Neural cell (in vitro differentiated cells): ENCODE data around the gene PGLYRP4. TPM values are rescaled to one million over a fixed set of nuclear protein-coding genes. Genes with fewer than 3 reads are reported as not detected.

Experiments
- H2AFZ ChIP-seq: fragments of 200-600, 300-800 bp; sonication (generic), shearing (Covaris generic); 2 replicates; pipeline ENCODE4 v1.6.0; 2014; ENCODE audit warnings: low read depth, mild to moderate bottlenecking, antibody characterized with exemption, low read length, moderate library complexity
- H3F3A ChIP-seq: fragments of 200-600 bp; shearing (Covaris generic); 2 replicates; pipeline ENCODE4 v1.6.1; 2016; ENCODE audit warnings: mild to moderate bottlenecking, moderate library complexity, mixed read lengths, antibody characterized with exemption, low read length; ENCODE audit not compliant: insufficient read depth, poor library complexity, severe bottlenecking
- H3K27ac ChIP-seq: fragments of 200-600, 300-800 bp; sonication (generic), shearing (Covaris generic); 2 replicates; pipeline ENCODE4 v1.5.1; 2014; ENCODE audit warnings: mild to moderate bottlenecking, low read length, moderate library complexity
- H3K27me3 ChIP-seq: fragments of 300-800, 200-600 bp; sonication (generic), shearing (Covaris generic); 2 replicates; pipeline ENCODE4 v1.6.0; 2014; ENCODE audit warnings: mild to moderate bottlenecking, low read depth, low read length, moderate library complexity; ENCODE audit not compliant: insufficient read depth
- H3K36me3 ChIP-seq: fragments of 300-800, 200-600 bp; sonication (generic), shearing (Covaris generic); 2 replicates; pipeline ENCODE4 v1.5.1; 2014; ENCODE audit warnings: mild to moderate bottlenecking, antibody characterized with exemption, low read length, moderate library complexity; ENCODE audit not compliant: insufficient read depth
- H3K4me2 ChIP-seq: fragments of 300-800, 200-600 bp; sonication (generic), shearing (Covaris generic); 2 replicates; pipeline ENCODE4 v1.6.0; 2014; ENCODE audit warnings: mild to moderate bottlenecking, low read length
- H3K4me3 ChIP-seq: fragments of 300-800, 200-600 bp; sonication (generic), shearing (Covaris generic); 2 replicates; pipeline ENCODE4 v1.5.1; 2014; ENCODE audit warnings: mild to moderate bottlenecking, low read length, moderate library complexity
- H3K79me2 ChIP-seq: fragments of 200-600 bp; shearing (Covaris generic); replicated peaks from 2 replicates; pipeline ENCODE4 v1.6.0; 2014; ENCODE audit warnings: mild to moderate bottlenecking, low read length, moderate library complexity; ENCODE audit not compliant: insufficient read depth
- H3K9ac ChIP-seq: fragments of 300-800, 200-600 bp; sonication (generic), shearing (Covaris generic); 2 replicates; pipeline ENCODE4 v1.6.1; 2016; ENCODE audit warnings: mild to moderate bottlenecking, low read length, mixed read lengths
- H3K9me2 ChIP-seq: fragments of 200-600 bp; shearing (Covaris generic); 2 replicates; pipeline ENCODE4 v1.6.1; 2016; ENCODE audit warnings: mild to moderate bottlenecking, low read length, mixed read lengths; ENCODE audit not compliant: insufficient read depth
- H3K9me3 ChIP-seq: fragments of 200-600, 300-800 bp; sonication (generic), shearing (Covaris generic); 2 replicates; pipeline ENCODE4 v1.6.1; 2016; ENCODE audit warnings: mild to moderate bottlenecking, mixed run types, low read length, moderate library complexity, mixed read lengths
- H4K20me1 ChIP-seq: fragments of 200-600 bp; shearing (Covaris generic); 2 replicates; pipeline ENCODE4 v1.6.1; 2016; ENCODE audit warnings: mild to moderate bottlenecking, mixed run types; ENCODE audit not compliant: insufficient read depth
- EP300 ChIP-seq: fragments of 450-650 bp; conservative IDR thresholded peaks from 2 replicates; pipeline ENCODE4 v1.6.1; 2014; ENCODE audit warnings: antibody characterized with exemption, mild to moderate bottlenecking, moderate library complexity; ENCODE audit not compliant: poor library complexity, severe bottlenecking
- EZH2 ChIP-seq: fragments of 200-600, 300-800 bp; shearing (Covaris generic), sonication (generic); IDR thresholded peaks from 2 replicates; pipeline ENCODE4 v1.6.1; 2014; ENCODE audit warnings: antibody characterized with exemption, low read length, borderline replicate concordance, mild to moderate bottlenecking; ENCODE audit not compliant: insufficient read depth, poor library complexity, severe bottlenecking
- MXI1 ChIP-seq: fragments of 450-650 bp; conservative IDR thresholded peaks from 2 replicates; pipeline ENCODE4 v1.6.1; 2014; ENCODE audit warnings: antibody characterized with exemption, mild to moderate bottlenecking; ENCODE audit not compliant: poor library complexity, severe bottlenecking
- POLR2AphosphoS5 ChIP-seq: IDR thresholded peaks from 2 replicates; pipeline ENCODE4 v1.6.1; 2012
- RAD21 ChIP-seq: fragments of 450-650 bp; conservative IDR thresholded peaks from 2 replicates; pipeline ENCODE4 v1.6.1; 2014; ENCODE audit warnings: antibody characterized with exemption, mild to moderate bottlenecking, moderate library complexity
- SMC3 ChIP-seq: fragments of 450-650 bp; conservative IDR thresholded peaks from 2 replicates; pipeline ENCODE4 v1.6.1; 2014; ENCODE audit warnings: antibody characterized with exemption, mild to moderate bottlenecking, moderate library complexity; ENCODE audit not compliant: poor library complexity
- TAF1 ChIP-seq: IDR thresholded peaks from 2 replicates; pipeline ENCODE4 v1.6.1; 2012; ENCODE audit warnings: low read depth
- polyA plus RNA-seq: library from polyadenylated mRNA; depleted of rRNA; stranded (reverse); fragments of >200 nt; gene quantifications from 2 replicates; pipeline ENCODE4 v1.2.3, GENCODE V29; 2014
- TF ChIP-seq, protein P1 (sequence below): fragments of 450-650 bp; IDR thresholded peaks from 2 replicates; pipeline ENCODE4 v1.5.1; 2014; ENCODE audit warnings: antibody characterized with exemption, mild to moderate bottlenecking, moderate library complexity; ENCODE audit not compliant: poor library complexity, severe bottlenecking
- TF ChIP-seq, protein P2 (sequence below): IDR thresholded peaks from 2 replicates; pipeline ENCODE4 v1.6.1; 2012; ENCODE audit warnings: borderline replicate concordance

The PGLYRP4 gene
- polyA plus RNA-seq, 1 donor from 2014 or later, result not detected

DNA sequence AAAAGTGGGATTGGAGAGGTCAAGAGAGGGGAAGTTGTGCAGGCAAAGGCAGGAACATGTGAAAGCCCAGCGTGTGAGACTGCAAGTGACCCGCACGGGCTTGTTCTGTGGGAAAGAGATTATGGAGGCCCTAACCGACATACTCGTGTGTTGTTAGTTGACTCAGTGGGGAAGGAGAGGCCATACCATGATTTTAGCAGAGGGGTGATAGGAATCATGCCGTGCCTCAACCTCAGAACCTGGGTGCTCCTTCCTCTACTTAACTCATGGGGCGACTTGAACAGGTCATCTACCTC, 55.2 kb downstream of the PGLYRP4 start:
- Histone ChIP-seq H3K27ac (no peak overlapping the region), H4K20me1 (no peaks in the 10 kb centered on the region), H3K4me3 (no peak overlapping the region), H3K27me3 (no peaks in the 10 kb centered on the region), H3K79me2 (no peaks in the 10 kb centered on the region), H3K9ac (no peak overlapping the region), H3K4me2 (no peak overlapping the region), H3F3A (no peaks in the 10 kb centered on the region), H3K9me3 (no peaks in the 10 kb centered on the region), H2AFZ (no peak overlapping the region), H3K9me2 (no peaks in the 10 kb centered on the region), H3K36me3 (no peaks in the 10 kb centered on the region)
- TF ChIP-seq, protein P1, sequence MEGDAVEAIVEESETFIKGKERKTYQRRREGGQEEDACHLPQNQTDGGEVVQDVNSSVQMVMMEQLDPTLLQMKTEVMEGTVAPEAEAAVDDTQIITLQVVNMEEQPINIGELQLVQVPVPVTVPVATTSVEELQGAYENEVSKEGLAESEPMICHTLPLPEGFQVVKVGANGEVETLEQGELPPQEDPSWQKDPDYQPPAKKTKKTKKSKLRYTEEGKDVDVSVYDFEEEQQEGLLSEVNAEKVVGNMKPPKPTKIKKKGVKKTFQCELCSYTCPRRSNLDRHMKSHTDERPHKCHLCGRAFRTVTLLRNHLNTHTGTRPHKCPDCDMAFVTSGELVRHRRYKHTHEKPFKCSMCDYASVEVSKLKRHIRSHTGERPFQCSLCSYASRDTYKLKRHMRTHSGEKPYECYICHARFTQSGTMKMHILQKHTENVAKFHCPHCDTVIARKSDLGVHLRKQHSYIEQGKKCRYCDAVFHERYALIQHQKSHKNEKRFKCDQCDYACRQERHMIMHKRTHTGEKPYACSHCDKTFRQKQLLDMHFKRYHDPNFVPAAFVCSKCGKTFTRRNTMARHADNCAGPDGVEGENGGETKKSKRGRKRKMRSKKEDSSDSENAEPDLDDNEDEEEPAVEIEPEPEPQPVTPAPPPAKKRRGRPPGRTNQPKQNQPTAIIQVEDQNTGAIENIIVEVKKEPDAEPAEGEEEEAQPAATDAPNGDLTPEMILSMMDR, result no peak
- TF ChIP-seq SMC3, result no peak
- TF ChIP-seq EP300, result no peak
- TF ChIP-seq TAF1, result no peak
- no peak for TF ChIP-seq POLR2AphosphoS5
- no peak for TF ChIP-seq EZH2
- TF ChIP-seq MXI1, result no peak
- TF ChIP-seq RAD21, result no peak
- TF ChIP-seq, protein P2, sequence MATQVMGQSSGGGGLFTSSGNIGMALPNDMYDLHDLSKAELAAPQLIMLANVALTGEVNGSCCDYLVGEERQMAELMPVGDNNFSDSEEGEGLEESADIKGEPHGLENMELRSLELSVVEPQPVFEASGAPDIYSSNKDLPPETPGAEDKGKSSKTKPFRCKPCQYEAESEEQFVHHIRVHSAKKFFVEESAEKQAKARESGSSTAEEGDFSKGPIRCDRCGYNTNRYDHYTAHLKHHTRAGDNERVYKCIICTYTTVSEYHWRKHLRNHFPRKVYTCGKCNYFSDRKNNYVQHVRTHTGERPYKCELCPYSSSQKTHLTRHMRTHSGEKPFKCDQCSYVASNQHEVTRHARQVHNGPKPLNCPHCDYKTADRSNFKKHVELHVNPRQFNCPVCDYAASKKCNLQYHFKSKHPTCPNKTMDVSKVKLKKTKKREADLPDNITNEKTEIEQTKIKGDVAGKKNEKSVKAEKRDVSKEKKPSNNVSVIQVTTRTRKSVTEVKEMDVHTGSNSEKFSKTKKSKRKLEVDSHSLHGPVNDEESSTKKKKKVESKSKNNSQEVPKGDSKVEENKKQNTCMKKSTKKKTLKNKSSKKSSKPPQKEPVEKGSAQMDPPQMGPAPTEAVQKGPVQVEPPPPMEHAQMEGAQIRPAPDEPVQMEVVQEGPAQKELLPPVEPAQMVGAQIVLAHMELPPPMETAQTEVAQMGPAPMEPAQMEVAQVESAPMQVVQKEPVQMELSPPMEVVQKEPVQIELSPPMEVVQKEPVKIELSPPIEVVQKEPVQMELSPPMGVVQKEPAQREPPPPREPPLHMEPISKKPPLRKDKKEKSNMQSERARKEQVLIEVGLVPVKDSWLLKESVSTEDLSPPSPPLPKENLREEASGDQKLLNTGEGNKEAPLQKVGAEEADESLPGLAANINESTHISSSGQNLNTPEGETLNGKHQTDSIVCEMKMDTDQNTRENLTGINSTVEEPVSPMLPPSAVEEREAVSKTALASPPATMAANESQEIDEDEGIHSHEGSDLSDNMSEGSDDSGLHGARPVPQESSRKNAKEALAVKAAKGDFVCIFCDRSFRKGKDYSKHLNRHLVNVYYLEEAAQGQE, result no peak

DNA sequence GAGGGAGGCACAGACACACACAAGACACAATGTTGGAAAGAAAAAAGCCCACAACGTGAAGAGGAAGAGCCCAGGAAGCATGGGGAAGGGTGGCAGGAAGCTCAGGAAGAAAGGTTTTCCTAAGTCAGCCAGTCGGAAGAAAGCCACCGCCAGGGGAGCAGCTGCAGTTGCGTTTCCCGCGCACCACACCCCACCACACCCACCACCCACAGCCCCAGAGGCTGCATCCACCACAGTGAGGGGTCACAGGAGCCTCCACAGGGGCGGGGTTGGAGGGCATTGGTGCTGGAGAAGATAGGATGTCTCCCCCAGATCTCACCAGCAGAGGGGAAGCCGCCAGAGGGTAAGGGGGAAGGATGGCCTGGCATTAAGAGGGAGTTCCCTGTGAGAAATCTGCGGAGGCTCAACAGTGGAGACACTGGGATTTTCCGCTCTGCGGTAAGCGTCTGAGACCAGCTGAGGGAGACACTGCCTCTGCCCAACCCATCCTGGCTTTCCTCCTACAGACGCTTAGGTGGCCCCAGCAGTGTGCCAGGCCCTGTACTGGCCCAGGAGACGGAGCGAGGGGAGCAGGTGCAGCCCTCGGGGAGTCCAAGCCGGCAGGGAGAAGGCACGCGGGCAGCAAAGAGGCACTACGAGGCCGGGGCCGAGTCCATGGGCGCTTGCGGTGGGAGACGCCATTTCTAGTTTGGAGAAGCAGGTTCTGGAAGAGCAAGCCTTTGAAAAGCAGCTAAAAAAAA, 55.7 kb downstream of the PGLYRP4 start:
- Histone ChIP-seq H3K4me3 (no peak overlapping the region), H3K27me3 (no peaks in the 10 kb centered on the region), H3K9me3 (no peaks in the 10 kb centered on the region), H3F3A (no peaks in the 10 kb centered on the region), H3K9ac (no peak overlapping the region), H3K4me2 (no peak overlapping the region), H4K20me1 (no peaks in the 10 kb centered on the region), H2AFZ (no peak overlapping the region), H3K9me2 (no peaks in the 10 kb centered on the region), H3K79me2 (no peaks in the 10 kb centered on the region), H3K27ac (no peak overlapping the region), H3K36me3 (no peaks in the 10 kb centered on the region)
- TF ChIP-seq EZH2 (no peak), RAD21 (no peak), POLR2AphosphoS5 (no peak), TAF1 (no peak), SMC3 (no peak), MXI1 (no peak), EP300 (no peak)
- TF ChIP-seq, protein P1, result no peak
- TF ChIP-seq, protein P2, result no peak
